ENCODE measurements around the gene SELL.
"Not testable (repeated sequence)": the region's sequence is repeated elsewhere in the genome, so short reads cannot be mapped to it uniquely, and the experiment has no call there.

The SELL gene

GRCh38 chr1:169711469-169712308 lies at the start of gene SELL:
Gene SELL, minus strand, starts transcription at chr1:169711620. Its CDS starts 122 bp downstream, at chr1:169711498.
- no peak for DNase-seq (ENCODE audit: low read depth)

- no peak for DNase-seq (ENCODE audit: low read depth)
Observed at GRCh38 chr1:169759038-169759437, 47.6 kb upstream of the SELL start.

DNA sequence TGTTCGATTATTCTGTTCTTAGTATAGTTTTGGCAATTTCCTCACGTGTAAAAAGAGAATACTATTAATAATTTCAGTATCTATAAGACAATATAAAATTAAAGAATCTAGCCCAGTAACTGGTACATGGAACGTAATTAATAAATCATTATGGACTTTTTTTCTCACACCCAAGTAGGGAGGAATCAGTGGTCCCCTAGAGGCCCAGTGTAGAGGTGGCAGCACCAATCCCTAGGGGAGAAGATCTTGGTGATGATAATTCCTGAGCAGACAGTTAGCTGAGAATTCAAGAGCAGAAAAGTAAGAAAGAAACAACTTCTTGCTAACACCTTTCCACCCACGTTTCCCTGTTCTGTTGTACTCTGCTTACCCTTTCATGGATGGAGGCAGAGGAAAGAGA lies 42.1 kb upstream of the SELL start:
- DNase-seq (ENCODE audit: low read depth): no peak

- no peak for DNase-seq (ENCODE audit: low read depth)
Observed at GRCh38 chr1:169750041-169750440, 38.6 kb upstream of the SELL start.

DNA sequence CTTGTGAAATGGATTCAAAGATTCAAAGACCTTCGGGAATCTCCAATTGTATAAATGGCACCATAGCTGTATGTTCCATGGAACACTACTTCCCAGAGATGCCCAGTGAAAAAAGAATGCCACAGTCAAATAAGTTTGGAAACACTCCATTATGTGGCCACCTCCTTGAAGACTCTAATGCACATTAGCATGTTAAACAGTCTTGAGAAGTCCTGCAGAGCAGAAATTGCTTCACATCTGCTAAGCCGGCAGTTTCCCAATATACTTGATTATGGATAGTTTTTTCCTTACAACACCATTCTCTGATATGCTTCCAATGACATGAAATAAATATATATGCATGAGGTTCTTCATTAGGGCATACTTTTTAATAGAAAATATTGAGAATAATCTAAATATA lies 35.1 kb upstream of the SELL start:
- no peak for DNase-seq (ENCODE audit: low read depth)

GRCh38 chr1:169745015-169745861 lies 33.8 kb upstream of the SELL start:
- DNase-seq (ENCODE audit: low read depth): no peak

DNA sequence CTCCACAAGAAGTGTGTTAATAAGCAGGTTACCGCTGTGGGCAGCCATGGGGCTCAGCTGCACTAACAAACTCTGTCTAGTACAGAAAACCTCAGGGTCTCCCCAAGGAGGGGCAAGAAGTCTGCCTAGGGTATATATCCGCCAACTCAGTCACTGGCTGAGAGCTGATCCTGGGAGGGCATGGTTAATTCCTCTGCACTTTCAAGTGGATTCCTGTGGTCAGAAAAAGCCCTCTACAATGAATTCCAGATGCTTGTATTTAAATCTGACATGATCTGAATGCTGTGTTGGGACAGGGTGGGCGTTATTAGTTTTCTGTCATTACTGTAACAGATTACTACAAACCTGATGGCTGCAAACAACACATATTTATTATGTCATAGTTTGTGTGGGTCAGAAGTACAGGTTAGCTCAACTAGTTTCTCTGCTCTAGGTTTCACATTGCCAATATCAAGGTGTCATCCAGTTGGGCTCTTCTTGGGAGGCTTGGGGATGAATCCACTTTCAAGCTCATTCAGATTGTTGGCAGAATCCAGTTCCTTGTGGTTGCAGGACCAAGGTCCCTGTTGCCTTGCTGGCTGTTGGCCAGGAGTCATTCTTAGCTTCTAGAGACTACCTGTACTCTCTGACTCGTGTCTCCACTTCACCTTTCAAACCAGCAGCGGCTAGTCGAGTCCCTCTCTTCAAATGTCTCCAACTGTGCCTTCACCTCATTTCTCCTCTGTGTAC lies 30.4 kb upstream of the SELL start:
- DNase-seq (ENCODE audit: low read depth): no peak

DNA sequence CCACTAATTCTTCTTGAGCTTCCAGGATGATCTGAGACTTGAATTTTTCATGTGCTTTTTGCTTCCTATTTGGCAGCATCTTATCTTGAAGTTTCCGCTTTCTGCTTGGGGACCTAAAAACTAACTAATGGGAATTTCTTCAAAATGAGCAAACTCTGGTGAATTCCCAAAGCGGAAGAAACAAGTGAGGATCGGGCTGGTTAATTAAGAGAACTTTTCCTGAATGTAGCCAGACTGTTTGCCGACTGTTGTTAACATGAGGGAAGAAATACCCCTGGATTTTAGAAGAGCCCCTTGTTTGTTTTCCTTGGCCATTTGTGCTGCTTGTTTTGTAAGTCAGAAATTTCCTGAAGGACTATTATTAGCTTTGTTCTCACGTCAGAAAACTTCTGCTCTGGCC lies 28.6 kb upstream of the SELL start:
- no peak for DNase-seq (ENCODE audit: low read depth)

DNA sequence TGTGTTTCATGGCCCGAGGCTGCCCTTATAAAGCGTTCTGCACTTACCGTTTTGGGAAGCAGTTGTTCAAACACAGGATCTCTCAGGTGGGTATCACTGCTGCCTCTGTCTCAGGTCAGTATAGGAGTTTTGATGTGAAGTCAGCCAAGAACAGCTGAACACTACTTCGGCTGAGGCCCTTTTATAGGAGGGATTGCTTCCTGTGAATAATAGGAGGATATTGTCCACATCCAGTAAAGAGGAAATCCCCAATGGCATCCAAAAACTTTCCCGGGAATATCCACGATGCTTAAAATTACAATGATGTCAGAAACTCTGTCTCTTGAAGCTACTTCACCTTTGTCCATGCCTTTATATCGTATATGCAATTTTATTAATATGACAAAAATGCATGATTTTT lies 22.5 kb upstream of the SELL start, which contains the start of gene SELE:
TSS of gene SELE (minus strand) at position 156 of the 400 bp plus-strand sequence. CDS start 467 bp downstream, outside the sequence.
- no peak for DNase-seq (ENCODE audit: low read depth)

- no peak for DNase-seq (ENCODE audit: low read depth)
Observed at GRCh38 chr1:169731446-169731845, 20.0 kb upstream of the SELL start.

- DNase-seq (ENCODE audit: low read depth): no peak
Observed at GRCh38 chr1:169729991-169730390, 18.6 kb upstream of the SELL start.

DNA sequence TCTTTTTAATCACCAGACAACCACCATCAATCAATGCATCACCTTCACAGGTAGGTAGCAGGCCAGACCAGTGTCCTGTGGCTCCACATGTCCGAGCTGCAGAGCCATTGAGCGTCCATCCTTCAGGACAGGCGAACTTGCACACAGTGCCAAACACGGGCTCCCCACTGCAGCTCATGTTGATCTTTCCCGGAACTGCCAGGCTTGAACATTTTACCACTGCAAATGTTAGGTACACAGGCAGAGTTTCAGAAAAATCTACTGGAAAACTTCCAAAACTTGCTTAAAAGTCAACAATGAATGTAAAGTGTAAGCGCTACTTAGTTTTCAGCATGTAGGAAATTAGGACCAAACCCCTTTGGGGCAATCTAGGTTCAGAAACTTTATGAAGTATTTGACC lies 15.9 kb upstream of the SELL start:
- no peak for DNase-seq (ENCODE audit: low read depth)

GRCh38 chr1:169726851-169727250 lies 15.4 kb upstream of the SELL start:
- no peak for DNase-seq (ENCODE audit: low read depth)

DNA sequence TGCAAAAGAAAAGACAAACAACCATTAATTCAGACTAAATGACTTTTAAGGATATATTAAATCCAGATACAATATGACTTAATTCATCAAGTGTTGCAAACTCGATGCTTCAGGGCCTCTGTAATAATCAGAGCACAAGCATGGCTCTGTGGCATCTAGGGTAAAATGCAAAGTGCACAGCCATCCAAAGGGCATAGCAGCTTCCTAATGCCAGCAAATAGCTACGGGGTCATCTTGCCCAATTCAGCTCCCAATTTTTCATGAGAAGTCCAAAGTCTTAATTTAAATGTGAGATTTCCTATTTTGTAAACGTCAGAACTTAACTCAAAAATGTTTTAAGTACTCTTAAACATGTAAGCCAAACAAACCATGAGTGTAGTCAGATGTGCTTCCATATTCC lies 14.5 kb upstream of the SELL start:
- DNase-seq (ENCODE audit: low read depth): no peak

DNA sequence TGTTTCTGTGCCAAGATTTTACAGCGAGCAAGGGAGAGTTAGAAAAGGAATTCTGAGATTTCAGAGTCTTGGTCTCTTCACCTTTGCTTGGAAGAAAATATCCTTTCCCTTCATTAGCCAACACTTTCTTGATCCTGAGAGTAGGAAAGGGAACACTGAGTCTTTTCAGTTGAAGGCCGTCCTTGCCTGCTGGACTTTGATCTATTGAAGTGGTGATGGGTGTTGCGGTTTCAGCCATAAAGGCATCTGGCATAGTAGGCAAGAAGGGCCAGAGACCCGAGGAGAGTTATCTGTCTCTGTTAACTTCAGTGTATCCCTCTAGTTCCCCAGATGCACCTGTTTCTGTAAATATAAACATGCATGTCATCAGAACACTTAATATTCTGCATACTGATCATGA lies 12.7 kb upstream of the SELL start:
- DNase-seq (ENCODE audit: low read depth): no peak

DNA sequence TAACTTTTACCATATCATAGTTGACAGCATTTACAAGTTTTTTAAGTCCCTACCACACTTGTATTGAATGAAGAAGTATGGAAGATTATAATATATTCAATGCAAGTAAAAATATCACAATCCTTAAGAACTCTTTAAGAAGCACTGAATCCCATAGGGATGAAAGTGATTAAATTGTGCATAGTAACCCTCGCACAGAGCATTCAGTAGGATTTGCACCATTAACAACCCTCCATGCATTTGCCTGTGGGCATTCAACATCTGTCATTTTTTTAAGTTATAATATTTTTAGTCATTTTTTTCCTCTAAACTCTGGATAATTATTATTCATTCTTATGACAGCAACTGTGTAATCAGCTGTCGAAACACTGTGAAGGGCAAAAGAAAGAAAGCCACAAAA lies 12.3 kb upstream of the SELL start:
- no peak for DNase-seq (ENCODE audit: low read depth)

DNA sequence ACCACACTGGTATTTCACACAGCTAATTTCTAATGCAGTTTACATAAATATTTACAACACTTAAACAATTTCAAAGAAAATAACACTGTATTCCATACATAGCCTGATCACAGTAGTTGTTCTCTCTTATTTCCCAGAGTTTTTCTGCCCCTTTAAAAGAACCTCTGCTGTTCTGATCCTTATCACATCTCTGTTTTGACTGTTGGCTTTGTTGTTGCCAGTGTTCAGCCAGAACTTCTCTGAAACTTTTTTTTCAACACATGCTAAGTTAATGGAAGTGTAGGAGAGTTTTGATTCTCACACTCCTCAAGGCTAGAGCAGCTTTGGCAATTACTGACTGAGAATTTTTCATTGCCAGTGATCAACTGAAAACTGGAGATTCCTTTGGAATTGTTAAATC lies 11.4 kb upstream of the SELL start:
- DNase-seq (ENCODE audit: low read depth): no peak

DNA sequence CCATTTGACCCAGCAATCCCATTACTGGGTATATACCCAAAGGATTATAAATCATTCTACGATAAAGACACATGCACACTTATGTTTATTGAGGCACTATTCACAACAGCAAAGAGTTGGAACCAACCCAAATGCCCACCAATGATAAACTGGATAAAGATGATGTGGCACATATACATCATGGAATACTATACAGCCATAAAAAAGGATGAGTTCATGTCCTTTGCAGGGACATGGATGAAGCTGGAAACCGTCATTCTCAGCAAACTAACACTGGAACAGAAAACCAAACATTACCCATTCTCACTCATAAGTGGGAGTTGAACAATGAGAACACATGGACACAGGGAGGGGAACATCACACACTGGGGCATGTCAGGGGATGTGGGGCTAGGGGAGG lies 3.7 kb upstream of the SELL start:
- not testable (repeated sequence) for DNase-seq (ENCODE audit: low read depth)

DNA sequence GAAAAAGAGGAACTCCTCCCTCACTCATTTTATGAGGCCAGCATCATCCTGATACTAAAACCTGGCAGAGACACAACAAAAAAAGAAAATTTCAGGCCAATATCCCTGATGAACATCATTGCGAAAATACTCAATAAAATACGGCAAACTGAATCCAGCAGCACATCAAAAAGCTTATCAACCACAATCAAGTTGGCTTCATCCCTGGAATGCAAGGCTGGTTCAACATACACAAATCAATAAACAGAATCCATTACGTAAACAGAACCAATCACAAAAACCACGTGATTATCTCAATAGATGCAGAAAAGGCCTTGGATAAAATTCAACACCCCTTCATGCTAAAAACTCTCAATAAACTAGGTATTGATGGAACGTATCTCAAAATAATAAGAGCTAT lies 1.7 kb upstream of the SELL start:
- DNase-seq (ENCODE audit: low read depth): not testable (repeated sequence)

DNA sequence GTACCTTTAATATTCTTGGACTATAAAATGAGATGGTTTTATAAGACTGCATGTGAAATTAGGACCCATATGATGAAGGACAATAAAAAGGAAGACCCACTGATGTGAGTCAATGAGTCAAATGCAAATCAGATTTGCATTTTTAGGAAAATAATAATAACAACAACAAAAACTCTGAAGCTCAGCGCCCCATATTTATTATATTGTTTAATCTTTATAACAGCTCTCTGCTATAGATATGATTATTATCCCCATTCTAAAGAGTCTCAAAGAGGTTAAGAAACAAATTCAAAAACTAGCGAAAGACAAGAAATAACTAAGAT lies 850 bp upstream of the SELL start:
- DNase-seq (ENCODE audit: low read depth): no peak

DNA sequence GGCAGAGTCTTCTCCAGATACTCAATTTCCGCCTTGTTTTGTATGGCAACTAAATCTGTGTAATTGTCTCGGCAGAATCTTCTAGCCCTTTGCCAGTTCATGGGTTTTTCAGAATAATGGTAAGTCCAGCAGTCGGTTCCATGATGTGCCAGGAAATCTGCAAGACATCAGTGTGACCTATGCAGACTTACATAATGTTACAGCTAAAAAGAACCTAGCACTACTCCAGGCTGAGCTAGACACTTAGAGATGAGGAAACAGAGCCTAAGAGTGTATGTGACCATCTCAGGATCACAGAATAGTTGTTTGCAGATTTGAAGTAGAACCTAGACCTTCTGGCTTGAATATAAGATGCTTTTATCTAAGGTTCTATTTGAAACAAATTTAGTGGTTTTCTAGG lies 2.8 kb downstream of the SELL start:
- DNase-seq (ENCODE audit: low read depth): no peak

DNA sequence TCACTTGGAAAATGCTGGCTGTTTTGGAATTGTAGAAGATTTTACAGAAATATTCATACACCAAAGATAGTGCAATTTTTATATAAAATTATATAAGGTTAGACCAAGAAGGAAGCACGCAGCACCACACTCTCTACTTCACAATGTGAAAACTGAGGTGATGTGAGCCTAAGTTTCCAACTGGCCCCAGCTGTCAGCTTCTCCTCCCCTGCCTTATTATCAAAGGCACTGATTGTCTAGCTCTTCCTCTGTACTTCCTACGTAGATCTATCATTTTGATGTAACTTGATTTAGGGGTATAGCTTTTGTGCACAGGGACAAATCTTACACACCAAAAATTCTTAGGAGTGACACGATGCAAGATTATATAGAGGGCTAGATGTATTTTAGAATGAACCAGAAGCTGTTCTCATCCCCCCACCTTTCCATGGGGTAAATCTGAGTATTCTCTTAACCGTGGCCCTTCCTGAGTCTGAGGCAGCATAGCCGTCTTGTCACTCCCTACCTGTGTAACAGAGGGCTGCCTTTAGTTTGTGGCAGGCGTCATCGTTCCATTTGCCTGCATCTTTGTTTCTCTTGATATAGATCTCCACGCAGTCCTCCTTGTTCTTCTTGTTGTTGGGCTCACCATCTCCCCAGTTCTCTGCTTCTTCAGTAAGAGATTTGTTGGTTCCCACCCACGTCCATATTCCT lies 3.4 kb downstream of the SELL start:
- DNase-seq (ENCODE audit: low read depth): no peak
